NCI-H2029 (cell line): Measurements from ENCODE around the gene PLEKHA6.
"Not testable (repeated sequence)": the region's sequence is repeated elsewhere in the genome, so short reads cannot be mapped to it uniquely, and the experiment has no call there.

ENCODE experiments used
- DNase-seq: peaks from one replicate; lab custom pipeline; 2025; lab: John Stamatoyannopoulos, UW

PLEKHA6 gene

GRCh38 chr1:204241050-204241449, 118.7 kb downstream of the PLEKHA6 start:
- no peak for DNase-seq

- no peak for DNase-seq
Observed at GRCh38 chr1:204240233-204240632, 119.5 kb downstream of the PLEKHA6 start.

- not testable (repeated sequence) for DNase-seq
Observed at GRCh38 chr1:204239401-204239800, 120.3 kb downstream of the PLEKHA6 start.

GRCh38 chr1:204238520-204238919, 121.2 kb downstream of the PLEKHA6 start:
- not testable (repeated sequence) for DNase-seq

GRCh38 chr1:204237515-204237914, 122.2 kb downstream of the PLEKHA6 start:
- not testable (repeated sequence) for DNase-seq

- DNase-seq, result no peak
Observed at GRCh38 chr1:204232526-204232925, 127.2 kb downstream of the PLEKHA6 start.

GRCh38 chr1:204230211-204230610, 129.5 kb downstream of the PLEKHA6 start:
- DNase-seq, result no peak

GRCh38 chr1:204228896-204229295, 130.8 kb downstream of the PLEKHA6 start:
- no peak for DNase-seq

GRCh38 chr1:204227996-204228785, 131.5 kb downstream of the PLEKHA6 start:
- no peak for DNase-seq

- DNase-seq, result no peak
Observed at GRCh38 chr1:204227351-204227750, 132.4 kb downstream of the PLEKHA6 start.

GRCh38 chr1:204225841-204226735, 133.6 kb downstream of the PLEKHA6 start:
- DNase-seq, result no peak

- DNase-seq, result no peak
Observed at GRCh38 chr1:204224655-204225054, 135.1 kb downstream of the PLEKHA6 start.

GRCh38 chr1:204223129-204223860, 136.4 kb downstream of the PLEKHA6 start:
- DNase-seq, result no peak

- no peak for DNase-seq
Observed at GRCh38 chr1:204222764-204223055, 137.0 kb downstream of the PLEKHA6 start.

GRCh38 chr1:204222006-204222763, 137.5 kb downstream of the PLEKHA6 start:
- DNase-seq, result no peak

- no peak for DNase-seq
Observed at GRCh38 chr1:204221271-204221670, 138.5 kb downstream of the PLEKHA6 start.

GRCh38 chr1:204219971-204220616, 139.6 kb downstream of the PLEKHA6 start:
- DNase-seq, result no peak

- no peak for DNase-seq
Observed at GRCh38 chr1:204218552-204218951, 141.2 kb downstream of the PLEKHA6 start.

- no peak for DNase-seq
Observed at GRCh38 chr1:204217648-204218000, 142.1 kb downstream of the PLEKHA6 start.

GRCh38 chr1:204216880-204217647, 142.7 kb downstream of the PLEKHA6 start:
- DNase-seq, result no peak

GRCh38 chr1:204216236-204216635, 143.5 kb downstream of the PLEKHA6 start:
- no peak for DNase-seq
